DMS 273 treated with DMSO at 0.1 percent for 48 hours (cell line): ENCODE measurements around the gene TRAPPC13.
"Not testable (repeated sequence)": the region's sequence is repeated elsewhere in the genome, so short reads cannot be mapped to it uniquely, and the experiment has no call there.

Source experiments
- DNase-seq: peaks from one replicate; lab custom pipeline; 2025; lab: John Stamatoyannopoulos, UW

TRAPPC13 gene

GRCh38 chr5:65676056-65676455, 51.2 kb downstream of the TRAPPC13 start:
- DNase-seq: not testable (repeated sequence)

- DNase-seq: no peak
Measured at GRCh38 chr5:65682148-65682547, 57.3 kb downstream of the TRAPPC13 start.

GRCh38 chr5:65693121-65693520, 68.3 kb downstream of the TRAPPC13 start:
- no peak for DNase-seq

GRCh38 chr5:65695162-65695755, 70.4 kb downstream of the TRAPPC13 start:
- no peak for DNase-seq

GRCh38 chr5:65695896-65696295, 71.1 kb downstream of the TRAPPC13 start:
- no peak for DNase-seq

GRCh38 chr5:65696892-65697291, 72.1 kb downstream of the TRAPPC13 start:
- no peak for DNase-seq

- DNase-seq: no peak
Measured at GRCh38 chr5:65699338-65699737, 74.5 kb downstream of the TRAPPC13 start.

- no peak for DNase-seq
Measured at GRCh38 chr5:65702036-65702435, 77.2 kb downstream of the TRAPPC13 start.

- DNase-seq: no peak
Measured at GRCh38 chr5:65704621-65705239, 79.9 kb downstream of the TRAPPC13 start.

GRCh38 chr5:65707663-65708062, 82.8 kb downstream of the TRAPPC13 start:
- DNase-seq: no peak

- DNase-seq: no peak
Measured at GRCh38 chr5:65708145-65708544, 83.3 kb downstream of the TRAPPC13 start.
